AG10803 (cell line): Measurements from ENCODE around the gene PM20D1.
"Not testable (repeated sequence)": the region's sequence is repeated elsewhere in the genome, so short reads cannot be mapped to it uniquely, and the experiment has no call there.

ENCODE experiments used
- DNase-seq: peaks from one replicate; pipeline ENCODE4 v3.0.0; 2010; ENCODE audit warnings: low read depth
- H3K4me3 ChIP-seq: 2 replicates; pipeline ENCODE4 v1.5.1; 2011; ENCODE audit warnings: mild to moderate bottlenecking, low read length, control low read depth
- TF ChIP-seq, protein P1 (sequence below): conservative IDR thresholded peaks from 2 replicates; pipeline ENCODE4 v1.5.1; 2011; ENCODE audit warnings: mild to moderate bottlenecking, low read length, control low read depth, inconsistent platforms

PM20D1 gene

DNA sequence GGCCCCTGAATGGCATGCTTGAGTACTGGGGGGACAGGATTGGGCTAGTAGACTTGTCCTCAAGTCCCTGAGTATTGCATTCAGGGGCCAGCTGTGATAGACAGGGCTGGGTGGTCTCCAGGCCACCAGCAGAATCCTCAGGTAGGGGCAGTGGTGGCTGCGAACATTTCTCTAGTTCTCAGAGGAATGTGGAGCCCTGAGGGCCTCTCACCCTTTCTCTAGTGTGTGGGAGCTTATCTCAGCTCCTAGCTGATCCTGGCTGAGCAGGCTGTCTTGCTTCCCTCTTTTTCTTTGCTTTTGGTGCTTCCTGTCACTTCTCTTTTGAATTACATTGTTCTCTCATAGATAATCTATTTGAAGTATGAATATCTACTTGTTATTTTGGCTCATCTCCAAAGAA lies 30.0 kb upstream of the PM20D1 start:
- no peak for DNase-seq
- TF ChIP-seq, protein P1, sequence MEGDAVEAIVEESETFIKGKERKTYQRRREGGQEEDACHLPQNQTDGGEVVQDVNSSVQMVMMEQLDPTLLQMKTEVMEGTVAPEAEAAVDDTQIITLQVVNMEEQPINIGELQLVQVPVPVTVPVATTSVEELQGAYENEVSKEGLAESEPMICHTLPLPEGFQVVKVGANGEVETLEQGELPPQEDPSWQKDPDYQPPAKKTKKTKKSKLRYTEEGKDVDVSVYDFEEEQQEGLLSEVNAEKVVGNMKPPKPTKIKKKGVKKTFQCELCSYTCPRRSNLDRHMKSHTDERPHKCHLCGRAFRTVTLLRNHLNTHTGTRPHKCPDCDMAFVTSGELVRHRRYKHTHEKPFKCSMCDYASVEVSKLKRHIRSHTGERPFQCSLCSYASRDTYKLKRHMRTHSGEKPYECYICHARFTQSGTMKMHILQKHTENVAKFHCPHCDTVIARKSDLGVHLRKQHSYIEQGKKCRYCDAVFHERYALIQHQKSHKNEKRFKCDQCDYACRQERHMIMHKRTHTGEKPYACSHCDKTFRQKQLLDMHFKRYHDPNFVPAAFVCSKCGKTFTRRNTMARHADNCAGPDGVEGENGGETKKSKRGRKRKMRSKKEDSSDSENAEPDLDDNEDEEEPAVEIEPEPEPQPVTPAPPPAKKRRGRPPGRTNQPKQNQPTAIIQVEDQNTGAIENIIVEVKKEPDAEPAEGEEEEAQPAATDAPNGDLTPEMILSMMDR = no peak
- H3K4me3 ChIP-seq = no peak overlapping the region

DNA sequence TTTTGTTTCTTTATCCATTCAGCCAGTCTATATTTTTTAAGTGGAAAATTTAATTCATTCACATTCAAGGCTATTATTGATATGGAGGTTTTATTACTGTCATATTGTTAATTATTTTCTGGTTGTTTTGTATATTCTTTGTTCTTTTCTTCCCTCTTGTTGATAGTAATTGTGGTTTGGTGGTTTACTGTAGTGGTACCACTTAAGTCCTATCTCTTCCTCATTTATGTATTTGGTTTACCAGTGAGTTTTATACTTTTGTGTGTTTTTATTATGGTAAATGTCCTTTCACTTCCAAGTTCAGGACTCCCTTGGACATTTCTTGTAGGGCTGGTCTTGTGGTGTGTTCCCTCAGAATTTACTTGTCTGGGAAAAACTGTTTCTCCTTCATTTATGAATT lies 28.1 kb upstream of the PM20D1 start:
- no peak overlapping the region for H3K4me3 ChIP-seq
- TF ChIP-seq, protein P1 = no peak
- no peak for DNase-seq

DNA sequence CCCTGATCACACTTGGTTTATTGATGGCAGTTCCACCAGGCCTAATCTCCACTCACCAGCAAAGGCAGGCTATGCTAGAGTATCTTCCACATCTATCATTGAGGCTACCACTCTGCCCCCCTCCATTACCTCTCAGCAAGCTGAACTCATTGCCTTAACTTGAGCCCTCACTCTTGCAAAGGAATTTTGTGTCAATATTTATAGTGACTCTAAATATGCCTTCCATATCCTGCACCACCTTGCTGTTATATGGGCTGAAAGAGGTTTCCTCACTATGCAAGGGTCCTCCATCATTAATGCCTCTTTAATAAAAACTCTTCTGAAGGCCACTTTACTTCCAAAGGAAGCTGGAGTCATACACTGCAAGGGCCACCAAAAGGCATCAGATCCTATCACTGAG lies 23.2 kb upstream of the PM20D1 start:
- not testable (repeated sequence) for H3K4me3 ChIP-seq, DNase-seq

DNA sequence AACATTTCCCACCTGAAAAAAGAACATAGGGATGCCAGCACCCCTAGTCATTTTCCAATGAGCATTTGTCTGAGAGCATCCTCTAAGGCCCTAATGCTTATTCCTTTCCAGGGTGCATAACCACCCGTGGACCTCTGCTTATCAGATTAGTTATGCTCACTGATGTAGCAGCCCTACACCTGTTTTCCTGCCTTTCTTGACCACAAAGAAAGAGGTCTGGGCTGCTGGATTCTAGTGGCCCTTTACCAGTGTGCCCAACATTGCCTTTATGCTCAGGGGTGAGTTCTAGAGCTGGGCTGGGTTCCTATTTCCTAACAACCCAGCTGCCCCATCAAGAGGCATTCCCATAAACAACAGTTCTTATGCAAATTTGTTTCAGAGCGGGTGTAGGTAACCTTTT lies 20.3 kb upstream of the PM20D1 start:
- TF ChIP-seq, protein P1 = no peak
- no peak overlapping the region for H3K4me3 ChIP-seq
- DNase-seq = no peak

DNA sequence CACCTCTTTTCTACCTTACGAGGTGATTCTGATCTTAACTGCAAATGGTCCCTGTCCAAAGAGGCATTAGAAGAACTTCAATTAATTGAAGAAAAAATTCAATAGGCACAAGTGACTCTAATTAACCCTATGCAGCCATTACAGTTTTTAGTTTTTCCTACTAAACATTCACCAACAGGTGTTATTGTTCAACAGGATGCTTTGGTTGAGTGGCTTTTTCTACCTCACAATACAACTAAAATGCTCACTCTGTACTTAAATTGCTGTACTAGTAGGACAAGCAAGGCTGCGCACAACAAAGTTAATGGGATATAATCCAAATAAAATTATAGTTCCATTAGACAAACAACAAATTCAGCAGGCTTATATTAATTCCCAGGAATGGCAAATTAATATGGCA lies 11.6 kb upstream of the PM20D1 start:
- DNase-seq = no peak
- H3K4me3 ChIP-seq = no peak overlapping the region
- TF ChIP-seq, protein P1 = no peak

DNA sequence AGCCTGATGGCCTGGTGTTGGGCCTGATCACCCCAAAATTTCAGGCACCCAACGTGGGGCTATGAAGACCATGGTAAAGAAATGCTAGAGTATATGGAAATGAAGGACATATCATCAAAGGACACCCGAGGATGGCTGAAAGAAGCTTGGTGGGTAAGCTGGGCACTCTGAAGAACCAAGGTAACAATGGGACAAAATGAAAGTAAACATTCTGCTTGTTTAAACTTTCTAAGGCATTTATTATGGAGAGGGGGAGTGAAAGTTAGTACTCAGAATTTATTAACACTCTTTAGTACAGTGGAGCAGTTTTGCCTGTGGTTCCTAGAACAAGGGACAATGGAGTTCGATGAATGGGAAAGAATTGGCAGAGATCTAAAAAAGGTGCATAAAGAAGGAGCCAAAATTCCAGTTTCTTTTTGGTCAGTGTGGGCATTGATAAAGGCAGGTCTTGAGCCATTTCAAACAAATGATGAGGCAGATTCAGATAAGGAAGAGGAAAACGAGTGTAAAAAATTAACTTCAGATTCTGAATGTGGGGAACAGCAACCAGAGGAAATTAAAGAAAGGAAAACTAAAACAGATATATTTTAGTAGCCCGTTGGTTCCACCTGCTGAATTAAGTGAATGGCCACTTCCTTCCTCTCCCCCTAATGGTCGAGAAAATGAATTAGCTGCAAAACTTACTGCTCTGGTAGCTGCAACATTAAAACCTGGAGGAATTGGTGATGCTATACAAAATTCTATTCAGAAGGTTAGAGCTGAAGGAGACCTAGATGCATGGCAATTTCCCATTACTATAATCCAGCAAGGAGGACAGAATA lies 8.4 kb upstream of the PM20D1 start:
- DNase-seq = no peak
- no peak overlapping the region for H3K4me3 ChIP-seq
- TF ChIP-seq, protein P1 = 0 out of 2 replicates have a peak, but pooled peaks have one; percentile 5

DNA sequence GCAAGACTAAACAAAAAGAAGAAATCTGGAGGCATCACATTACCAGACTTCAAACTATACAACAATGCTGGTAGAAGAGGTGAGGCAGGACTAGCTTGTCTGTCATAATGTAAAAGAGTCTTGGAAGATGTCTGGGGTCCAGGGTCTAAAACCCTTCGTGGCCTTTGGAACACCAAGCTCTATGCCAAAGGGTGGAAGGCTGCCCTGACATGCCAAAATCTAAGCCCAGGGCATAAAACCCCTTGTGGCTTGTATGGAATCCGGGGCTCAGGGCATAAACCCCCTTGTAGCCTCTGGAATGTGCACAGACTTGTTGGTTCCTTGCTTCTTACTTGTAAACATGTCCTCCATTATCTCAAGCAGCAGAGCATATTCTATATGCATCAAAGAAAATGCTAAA lies 7.6 kb upstream of the PM20D1 start:
- not testable (repeated sequence) for H3K4me3 ChIP-seq, DNase-seq

DNA sequence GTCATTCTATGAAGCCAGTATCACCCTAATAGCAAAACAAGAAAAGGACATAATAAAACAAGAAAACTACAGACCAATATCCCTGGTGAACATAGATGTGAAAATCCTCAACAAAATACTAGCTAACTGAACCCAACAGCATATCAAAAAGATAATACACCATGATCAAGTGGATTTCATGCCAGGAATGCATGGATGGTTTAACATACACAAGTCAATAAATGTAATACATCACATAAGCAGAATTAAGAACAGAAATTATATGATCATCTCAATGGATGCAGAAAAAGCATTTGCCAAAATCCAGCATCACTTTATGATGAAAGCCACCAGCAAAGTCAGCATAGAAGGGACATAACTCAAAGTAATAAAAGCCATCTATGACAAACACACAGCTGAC lies 6.5 kb upstream of the PM20D1 start:
- DNase-seq = no peak
- no peak overlapping the region for H3K4me3 ChIP-seq

More for the DNA sequence above, 6.5 kb upstream of the PM20D1 start:
- TF ChIP-seq, protein P1 = no peak
